NCI-H82 (cell line): Measurements from ENCODE around the gene ACOX3.

Experiments used
- DNase-seq: peaks from one replicate; lab custom pipeline; 2025; lab: John Stamatoyannopoulos, UW

Gene ACOX3

DNA sequence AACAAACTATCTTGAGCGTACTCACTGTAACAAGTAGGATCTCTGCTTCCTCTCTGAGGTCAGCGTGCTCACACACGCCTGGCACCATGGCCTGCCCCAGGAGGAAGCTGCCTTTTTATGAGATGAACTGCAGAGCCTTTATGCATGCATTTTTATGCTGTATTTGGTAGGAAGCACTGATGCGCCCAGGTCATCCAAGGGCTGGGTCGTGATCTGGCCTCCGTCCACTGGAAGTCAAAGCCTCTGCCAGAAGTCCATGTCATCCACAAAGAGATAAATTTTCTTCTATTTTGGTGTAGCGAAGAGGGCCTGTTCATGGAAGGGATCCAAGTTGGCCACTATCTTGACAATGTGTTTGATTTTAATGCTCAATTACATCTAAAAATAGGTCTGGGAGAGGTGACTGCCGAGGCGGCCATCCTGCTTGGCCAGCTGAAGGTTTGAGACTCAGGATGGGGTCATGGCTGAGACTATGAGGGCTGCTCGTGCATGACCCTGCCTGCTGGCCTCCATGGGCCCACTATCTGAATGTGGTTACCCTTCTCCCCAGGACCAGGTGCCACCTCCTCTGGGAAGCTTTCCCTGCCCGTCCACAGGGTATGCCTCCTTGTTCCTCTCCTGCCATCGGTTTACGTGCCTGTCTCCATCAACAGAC, 120.7 kb downstream of the ACOX3 start:
- no peak for DNase-seq

DNA sequence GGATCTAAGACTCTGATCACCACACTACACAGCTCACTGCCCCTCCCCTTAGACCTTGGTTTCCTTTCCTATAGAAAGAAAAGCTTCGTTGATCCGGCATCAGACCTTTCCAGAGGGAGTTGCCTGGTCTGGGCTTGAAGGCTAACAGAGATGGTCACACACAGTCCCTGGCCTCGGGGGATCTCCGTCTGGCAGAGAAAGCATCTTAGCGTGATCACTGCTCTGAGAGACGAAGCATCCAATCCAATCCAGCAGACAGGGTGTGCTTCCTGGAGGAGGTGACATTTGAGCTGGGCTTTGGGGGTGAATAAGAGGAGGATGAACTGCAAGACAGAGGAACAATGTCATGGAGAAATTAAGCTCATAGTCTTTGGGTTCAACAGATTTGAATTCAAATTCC, 121.5 kb downstream of the ACOX3 start:
- DNase-seq: no peak

DNA sequence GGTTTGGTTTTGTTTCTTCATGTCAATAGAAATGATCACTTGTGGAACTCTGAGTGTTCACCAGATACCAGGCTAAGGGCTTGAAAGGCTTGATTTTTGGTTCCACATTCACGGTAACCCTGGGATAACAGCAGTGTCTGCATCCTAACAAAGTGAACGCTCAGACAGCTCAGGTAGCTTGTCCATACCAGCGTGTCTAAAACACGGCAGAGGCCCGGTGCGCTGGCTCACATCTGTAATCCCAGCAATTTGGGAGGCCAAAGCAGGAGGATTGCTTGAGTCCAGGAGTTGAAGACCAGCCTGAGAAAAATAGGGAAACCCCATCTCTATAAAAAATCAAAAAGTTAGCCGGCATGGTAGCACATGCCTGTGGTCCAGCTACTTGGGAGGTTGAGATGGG, 122.0 kb downstream of the ACOX3 start:
- no peak for DNase-seq

DNA sequence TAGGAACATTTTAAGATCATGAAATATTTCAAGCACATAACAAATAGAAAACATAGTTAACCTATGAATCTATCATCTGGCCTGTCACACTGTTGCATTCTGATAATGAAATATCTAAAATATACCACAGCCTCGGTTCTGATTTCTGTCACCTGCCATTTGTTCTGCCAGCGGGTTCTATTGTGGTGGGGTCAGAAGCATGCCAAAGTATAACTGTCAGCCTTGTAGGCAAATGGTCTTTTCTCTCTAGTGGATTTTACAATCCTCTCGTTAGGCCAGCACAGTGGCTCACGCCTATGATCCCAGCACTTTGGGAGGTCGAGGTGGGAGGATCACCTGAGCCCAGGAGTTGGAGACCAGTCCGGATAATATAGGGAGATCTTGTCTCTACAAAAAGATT, 123.0 kb downstream of the ACOX3 start:
- no peak for DNase-seq

DNA sequence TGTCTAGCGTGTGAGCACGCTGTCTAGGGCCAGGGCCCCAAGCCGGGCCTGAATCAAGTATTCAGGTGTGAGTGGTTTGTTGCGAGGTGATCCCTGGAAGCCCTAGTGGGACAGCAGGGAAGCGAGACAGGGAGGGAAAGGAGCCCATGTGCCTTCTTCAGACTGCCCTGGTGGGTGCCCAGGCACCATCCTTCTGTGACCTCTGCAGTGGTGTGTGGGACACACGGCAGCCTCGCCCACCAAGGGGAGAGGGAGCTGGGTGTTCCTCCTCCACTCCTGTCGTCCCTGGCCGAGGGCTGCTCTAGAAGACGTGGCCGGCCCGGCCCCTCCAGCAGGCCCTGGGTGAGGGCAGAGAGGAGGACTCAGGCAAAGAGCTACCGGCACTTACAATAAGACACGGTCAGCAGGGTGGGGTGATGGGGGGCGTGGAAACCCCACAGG, 123.6 kb downstream of the ACOX3 start:
- no peak for DNase-seq
